Stomach (tissue), 4 donors: ENCODE results near the gene DISC1.

ENCODE experiments used
- EP300 ChIP-seq: sonication (generic); formaldehyde crosslinking; IDR thresholded peaks from one replicate; pipeline ENCODE4 v1.6.1; 2017; ENCODE audit warnings: antibody characterized with exemption
- POLR2A ChIP-seq, 4 donors: fragments of 450-650 bp; IDR thresholded peaks; one replicate each; pipeline ENCODE4 v1.6.1; 2016; ENCODE audit warnings: antibody characterized with exemption in 4 of 4, control low read depth in 2 of 4, mild to moderate bottlenecking in 1 of 4, moderate library complexity in 1 of 4
- POLR2AphosphoS5 ChIP-seq, 3 donors: sonication (generic); formaldehyde crosslinking; IDR thresholded peaks; one replicate each; pipeline ENCODE4 v1.6.1; 2016; ENCODE audit warnings: antibody characterized with exemption in 3 of 3
- TF ChIP-seq, protein P1 (sequence below), 7 experiments: fragments of 450-650 bp in 4 of 7; fragments of 200-600 bp in 3 of 7; sonication (generic) in 3 of 7; IDR thresholded peaks; one replicate each; pipeline ENCODE4 v1.5.1; 2016 to 2019; ENCODE audit warnings: antibody characterized with exemption in 7 of 7, control low read depth in 2 of 7, mild to moderate bottlenecking in 1 of 7

DNA sequence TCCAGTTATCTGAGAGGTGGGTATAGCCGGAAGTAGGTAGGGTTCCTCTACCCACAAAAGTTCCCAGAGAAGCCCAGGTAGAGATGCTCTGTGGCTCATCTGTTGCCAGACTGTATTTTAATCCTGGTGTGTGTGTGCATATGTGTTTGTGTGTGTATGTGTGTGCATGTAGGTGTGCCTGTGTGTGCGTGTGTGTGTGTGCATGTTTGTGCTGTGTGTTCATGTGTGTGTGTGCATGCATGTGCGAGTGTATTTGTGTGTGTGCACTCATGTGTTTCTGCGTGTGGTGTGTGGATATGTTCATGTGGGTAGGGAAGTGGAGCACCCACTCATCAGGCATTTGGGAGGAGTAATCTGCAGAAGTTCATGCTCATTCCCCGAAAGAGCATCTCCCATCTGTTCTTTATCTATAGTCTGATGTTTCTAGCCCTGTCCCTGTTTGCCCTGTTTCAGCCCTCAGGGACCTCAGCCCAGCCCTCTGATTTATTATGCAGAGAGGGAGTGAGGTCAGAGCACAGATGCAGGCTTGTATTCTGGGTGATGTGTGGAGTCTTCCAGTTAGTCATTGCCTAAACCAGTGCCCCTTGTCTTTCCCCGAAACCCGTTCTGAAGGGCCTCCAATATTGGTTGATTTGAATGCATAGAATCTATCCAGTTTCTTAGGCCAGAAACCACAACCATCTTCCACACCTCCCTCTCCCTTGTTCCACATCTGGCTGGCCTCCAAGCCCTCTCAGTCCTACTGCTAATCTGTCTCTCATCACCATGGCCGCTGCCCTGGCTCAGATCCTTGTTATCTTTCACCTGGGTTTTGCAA lies 69.1 kb downstream of the DISC1 start:
- TF ChIP-seq, protein P1, sequence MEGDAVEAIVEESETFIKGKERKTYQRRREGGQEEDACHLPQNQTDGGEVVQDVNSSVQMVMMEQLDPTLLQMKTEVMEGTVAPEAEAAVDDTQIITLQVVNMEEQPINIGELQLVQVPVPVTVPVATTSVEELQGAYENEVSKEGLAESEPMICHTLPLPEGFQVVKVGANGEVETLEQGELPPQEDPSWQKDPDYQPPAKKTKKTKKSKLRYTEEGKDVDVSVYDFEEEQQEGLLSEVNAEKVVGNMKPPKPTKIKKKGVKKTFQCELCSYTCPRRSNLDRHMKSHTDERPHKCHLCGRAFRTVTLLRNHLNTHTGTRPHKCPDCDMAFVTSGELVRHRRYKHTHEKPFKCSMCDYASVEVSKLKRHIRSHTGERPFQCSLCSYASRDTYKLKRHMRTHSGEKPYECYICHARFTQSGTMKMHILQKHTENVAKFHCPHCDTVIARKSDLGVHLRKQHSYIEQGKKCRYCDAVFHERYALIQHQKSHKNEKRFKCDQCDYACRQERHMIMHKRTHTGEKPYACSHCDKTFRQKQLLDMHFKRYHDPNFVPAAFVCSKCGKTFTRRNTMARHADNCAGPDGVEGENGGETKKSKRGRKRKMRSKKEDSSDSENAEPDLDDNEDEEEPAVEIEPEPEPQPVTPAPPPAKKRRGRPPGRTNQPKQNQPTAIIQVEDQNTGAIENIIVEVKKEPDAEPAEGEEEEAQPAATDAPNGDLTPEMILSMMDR (IDR thresholded peaks at IDR 0.05), result no peak
- TF ChIP-seq POLR2A (IDR thresholded peaks at IDR 0.05) (no peak), POLR2AphosphoS5 (IDR thresholded peaks at IDR 0.05) (no peak), EP300 (no peak)
